Measurements from ENCODE around the gene SETD7. TPM values are rescaled to one million over a fixed set of nuclear protein-coding genes. Genes with fewer than 3 reads are reported as not detected.
"Not testable (repeated sequence)": the region's sequence is repeated elsewhere in the genome, so short reads cannot be mapped to it uniquely, and the experiment has no call there.

The SETD7 gene
- polyA plus RNA-seq, 1 donor from 2014 or later, result 12.0 TPM

DNA sequence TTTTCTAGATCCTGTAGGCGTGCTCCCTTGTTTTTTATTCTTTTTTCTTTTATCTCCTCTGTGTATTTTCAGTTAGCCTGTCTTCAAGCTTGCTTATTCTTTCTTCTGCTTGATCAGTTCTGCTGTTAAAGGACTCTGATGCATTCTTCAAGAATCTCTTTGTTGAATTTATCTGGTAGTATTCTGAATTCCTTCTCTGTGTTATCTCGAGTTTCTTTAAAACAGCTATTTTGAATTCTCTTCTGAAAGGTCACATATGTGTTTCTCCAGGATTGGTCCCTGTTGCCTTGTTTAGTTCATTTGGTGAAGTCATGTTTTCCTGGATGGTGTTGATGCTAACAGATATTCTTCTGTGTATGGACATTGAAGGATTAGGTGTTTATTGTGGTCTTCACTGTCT is 86.8 kb downstream of the SETD7 start:
- TF ChIP-seq RAD21 (conservative IDR thresholded peaks at IDR 0.05), result no peak
- TF ChIP-seq REST (IDR thresholded peaks at IDR 0.05; ENCODE audit: borderline replicate concordance), result no peak
- no peak for TF ChIP-seq SMC3 (conservative IDR thresholded peaks at IDR 0.05; ENCODE audit: poor library complexity)
- no peak for TF ChIP-seq CTCF (IDR thresholded peaks at IDR 0.05; ENCODE audit: poor library complexity, severe bottlenecking)
- TF ChIP-seq POLR2AphosphoS5 (IDR thresholded peaks at IDR 0.05), result no peak
- no peak for TF ChIP-seq EP300 (conservative IDR thresholded peaks at IDR 0.05; ENCODE audit: poor library complexity, severe bottlenecking)
- no peak for TF ChIP-seq MXI1 (conservative IDR thresholded peaks at IDR 0.05; ENCODE audit: poor library complexity, severe bottlenecking)
- no peak for TF ChIP-seq TAF1 (IDR thresholded peaks at IDR 0.05; ENCODE audit: low read depth)
- no peak for TF ChIP-seq EZH2 (IDR thresholded peaks at IDR 0.05; ENCODE audit: borderline replicate concordance, insufficient read depth, low read length, poor library complexity, severe bottlenecking)
- Histone ChIP-seq H3K4me2 (ENCODE audit: low read length) (no peak overlapping the region), H3K27ac (ENCODE audit: low read length) (no peak overlapping the region), H3K9ac (ENCODE audit: low read length) (no peak overlapping the region), H3K9me3 (ENCODE audit: low read length) (peaks cover 11% of the 10 kb centered on the region), H3K36me3 (ENCODE audit: insufficient read depth, low read length) (peaks cover 12% of the 10 kb centered on the region), H3K27me3 (ENCODE audit: insufficient read depth, low read depth, low read length) (no peaks in the 10 kb centered on the region), H3K79me2 (replicated peaks; ENCODE audit: insufficient read depth, low read length) (peaks cover under 1% of the 10 kb centered on the region), H3K9me2 (ENCODE audit: insufficient read depth, low read length) (no peaks in the 10 kb centered on the region), H3F3A (ENCODE audit: insufficient read depth, low read length, poor library complexity, severe bottlenecking) (no peaks in the 10 kb centered on the region), H3K4me3 (ENCODE audit: low read length) (no peak overlapping the region), H4K20me1 (ENCODE audit: insufficient read depth) (no peaks in the 10 kb centered on the region), H2AFZ (ENCODE audit: low read depth, low read length) (no peak overlapping the region)

- H3F3A ChIP-seq (ENCODE audit: insufficient read depth, low read length, poor library complexity, severe bottlenecking); H3K27me3 ChIP-seq (ENCODE audit: insufficient read depth, low read depth, low read length); H2AFZ ChIP-seq (ENCODE audit: low read depth, low read length); H3K4me3 ChIP-seq (ENCODE audit: low read length); H3K9me2 ChIP-seq (ENCODE audit: insufficient read depth, low read length); H4K20me1 ChIP-seq (ENCODE audit: insufficient read depth); H3K4me2 ChIP-seq (ENCODE audit: low read length); H3K79me2 ChIP-seq (replicated peaks; ENCODE audit: insufficient read depth, low read length); H3K27ac ChIP-seq (ENCODE audit: low read length); H3K9ac ChIP-seq (ENCODE audit: low read length): not testable (repeated sequence)
- H3K36me3 ChIP-seq (ENCODE audit: insufficient read depth, low read length), result peaks cover 12% of the 10 kb centered on the region
- H3K9me3 ChIP-seq (ENCODE audit: low read length), result peaks cover 11% of the 10 kb centered on the region
Measured at GRCh38 chr4:139468756-139469155, 87.3 kb downstream of the SETD7 start.

DNA sequence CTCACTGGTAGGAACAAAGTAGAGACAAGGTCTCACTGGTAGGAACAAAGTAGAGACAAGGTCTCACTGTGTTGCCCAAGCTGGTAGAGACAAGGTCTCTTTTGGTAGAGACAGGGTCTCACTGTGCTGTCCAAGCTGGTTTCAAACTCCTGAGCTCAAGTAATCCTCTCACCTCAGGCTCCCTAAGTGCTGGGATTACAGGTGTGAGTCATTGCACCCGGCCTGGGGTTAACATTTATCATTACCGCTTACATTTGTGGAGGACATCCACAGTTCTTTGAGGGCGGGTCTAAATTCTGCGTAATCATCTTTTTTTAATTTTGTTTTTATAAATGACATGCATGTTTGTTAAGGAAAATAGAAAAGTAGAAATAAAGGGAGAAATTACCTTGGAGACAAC is 90.1 kb downstream of the SETD7 start:
- Histone ChIP-seq H3K79me2 (replicated peaks; ENCODE audit: insufficient read depth, low read length) (peaks cover 3% of the 10 kb centered on the region), H3K9ac (ENCODE audit: low read length) (no peak overlapping the region)

More for the DNA sequence above, 90.1 kb downstream of the SETD7 start:
- H2AFZ ChIP-seq (ENCODE audit: low read depth, low read length), result no peak overlapping the region
- no peaks in the 10 kb centered on the region for H4K20me1 ChIP-seq (ENCODE audit: insufficient read depth)
- H3F3A ChIP-seq (ENCODE audit: insufficient read depth, low read length, poor library complexity, severe bottlenecking), result no peaks in the 10 kb centered on the region
- no peak overlapping the region for H3K4me3 ChIP-seq (ENCODE audit: low read length)
- no peaks in the 10 kb centered on the region for H3K9me2 ChIP-seq (ENCODE audit: insufficient read depth, low read length)
- no peak for TF ChIP-seq CTCF (IDR thresholded peaks at IDR 0.05; ENCODE audit: poor library complexity, severe bottlenecking)
- TF ChIP-seq MXI1 (conservative IDR thresholded peaks at IDR 0.05; ENCODE audit: poor library complexity, severe bottlenecking), result no peak
- no peak for TF ChIP-seq EP300 (conservative IDR thresholded peaks at IDR 0.05; ENCODE audit: poor library complexity, severe bottlenecking)
- TF ChIP-seq REST (IDR thresholded peaks at IDR 0.05; ENCODE audit: borderline replicate concordance), result no peak
- no peak for TF ChIP-seq SMC3 (conservative IDR thresholded peaks at IDR 0.05; ENCODE audit: poor library complexity)
- TF ChIP-seq EZH2 (IDR thresholded peaks at IDR 0.05; ENCODE audit: borderline replicate concordance, insufficient read depth, low read length, poor library complexity, severe bottlenecking), result no peak
- no peak overlapping the region for H3K27ac ChIP-seq (ENCODE audit: low read length)
- no peaks in the 10 kb centered on the region for H3K27me3 ChIP-seq (ENCODE audit: insufficient read depth, low read depth, low read length)
- peaks cover under 1% of the 10 kb centered on the region for H3K9me3 ChIP-seq (ENCODE audit: low read length)
- no peaks in the 10 kb centered on the region for H3K36me3 ChIP-seq (ENCODE audit: insufficient read depth, low read length)
- H3K4me2 ChIP-seq (ENCODE audit: low read length), result no peak overlapping the region
